Measurements from ENCODE around the gene TMEM139. TPM values are rescaled to one million over a fixed set of nuclear protein-coding genes. Genes with fewer than 3 reads are reported as not detected.

The TMEM139 gene
- total RNA-seq = under 1 TPM; 0.84 to 0.90 TPM
- polyA plus RNA-seq = 0.87 TPM

DNA sequence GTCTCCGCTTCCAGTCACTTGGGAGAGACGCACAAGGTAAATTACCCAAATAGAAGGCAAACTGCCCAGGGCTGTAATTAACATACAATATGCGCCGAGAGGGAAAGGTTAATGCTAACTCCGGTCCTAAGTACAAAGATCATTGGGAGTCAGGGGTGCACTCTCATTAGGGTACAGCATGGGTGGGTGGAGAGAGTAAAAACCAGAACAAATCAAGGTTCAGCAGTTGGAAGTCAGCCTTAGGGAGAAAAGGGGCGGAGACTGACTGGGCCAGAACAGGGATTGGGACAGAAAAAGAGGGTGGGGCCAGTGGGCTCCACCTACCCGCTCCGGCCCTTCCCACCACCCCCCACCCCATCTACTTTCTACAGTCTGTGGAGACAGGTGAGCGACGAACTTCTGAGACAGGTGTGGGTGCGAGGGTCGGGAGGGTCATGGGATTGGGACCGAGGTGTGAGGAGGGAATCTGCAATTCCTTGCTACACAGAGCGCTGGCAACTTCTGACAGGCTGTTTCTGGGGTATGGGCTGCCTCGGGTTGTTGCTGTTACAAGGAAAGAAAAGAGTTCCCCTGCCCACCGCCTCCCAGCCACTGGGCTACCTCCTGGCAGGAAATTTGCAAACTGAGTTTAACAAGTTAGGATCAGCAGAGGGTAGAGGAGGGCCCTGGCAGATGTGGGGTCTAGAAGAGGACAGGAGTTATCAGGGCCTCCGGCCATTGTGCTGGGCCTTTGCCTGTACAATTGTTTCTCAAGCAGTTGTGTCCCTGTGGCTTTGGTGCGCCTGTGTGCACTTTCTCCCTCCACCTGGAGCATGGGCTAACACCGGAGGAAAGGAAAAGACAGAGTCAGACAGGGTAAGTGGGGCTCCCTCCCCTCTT is at the start of gene TMEM139:
TMEM139 (plus strand) TSS at position 368 of the 879 bp plus-strand sequence. CDS start 1,000 bp downstream, outside the sequence.
- DNase-seq = no peak
- H3K9me3 Mint-ChIP-seq = no peaks in the 10 kb centered on the region
- peaks cover 27% of the 10 kb centered on the region for H3K4me1 ChIP-seq (ENCODE audit: insufficient read depth, low read length)
- no peaks in the 10 kb centered on the region for H3K9me3 ChIP-seq (ENCODE audit: low read length)
- H3K27ac Mint-ChIP-seq = peak within 1 kb of the TSS in 6 of 8 donors; percentile 17 to 88 (median 35)
- ChIA-PET POLR2A (no interaction called here), CTCF (interaction anchor here (1.0 to 3.6 kb wide), 4 partner anchors 44 to 95 kb away, joined by 3 to 24 read pairs (median 5); no protein-coding TSS in a partner anchor)
- no peaks in the 10 kb centered on the region for H3K27me3 Mint-ChIP-seq
- H3K36me3 ChIP-seq (ENCODE audit: insufficient read depth, low read length) = no peaks in the 10 kb centered on the region
- no peak within 1 kb of the TSS for H3K27ac ChIP-seq (ENCODE audit: low read depth, low read length)
- H3K36me3 Mint-ChIP-seq = peaks cover 0 to 15% (median 0%) of the 10 kb centered on the region in 3 donors
- no peak within 1 kb of the TSS for H3K4me3 ChIP-seq (ENCODE audit: low read length)
- peaks cover 44 to 59% (median 48%) of the 10 kb centered on the region in 3 donors for H3K4me1 Mint-ChIP-seq
- peak within 1 kb of the TSS in 2 of 7 donors; percentile 49 to 82 for H3K4me3 Mint-ChIP-seq
- H3K27me3 ChIP-seq (ENCODE audit: insufficient read depth, low read length, poor library complexity, severe bottlenecking) = no peaks in the 10 kb centered on the region

DNA sequence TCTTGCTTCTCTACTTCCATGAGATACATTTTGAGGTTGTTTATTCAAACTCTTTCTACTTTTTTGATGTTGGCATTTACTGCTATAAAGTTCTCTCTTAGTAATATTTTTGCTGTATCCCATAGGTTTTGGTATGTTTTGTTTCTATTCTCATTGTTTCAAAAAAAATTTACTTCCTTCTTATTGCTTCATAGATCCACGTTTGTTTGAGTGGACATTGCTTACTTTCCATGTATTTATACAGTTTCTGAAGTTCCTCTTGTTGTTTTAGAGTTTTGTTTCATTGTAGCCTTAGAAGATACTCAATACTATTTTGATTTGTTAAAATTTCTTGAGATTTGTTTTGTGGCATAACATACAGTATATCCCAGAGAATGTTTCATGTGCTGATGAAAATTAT is 49.2 kb upstream of the TMEM139 start:
- Histone ChIP-seq H3K4me1 (ENCODE audit: insufficient read depth, low read length) (no peaks in the 10 kb centered on the region), H3K27ac (ENCODE audit: low read depth, low read length) (no peak overlapping the region), H3K36me3 (ENCODE audit: insufficient read depth, low read length) (no peaks in the 10 kb centered on the region), H3K4me3 (ENCODE audit: low read length) (no peak overlapping the region), H3K27me3 (ENCODE audit: insufficient read depth, low read length, poor library complexity, severe bottlenecking) (no peaks in the 10 kb centered on the region), H3K9me3 (ENCODE audit: low read length) (no peaks in the 10 kb centered on the region)
- H3K4me3 Mint-ChIP-seq = no peak overlapping the region
- H3K4me1 Mint-ChIP-seq = peaks cover 2% of the 10 kb centered on the region in 3 donors
- H3K9me3 Mint-ChIP-seq = peaks cover 15 to 24% (median 23%) of the 10 kb centered on the region in 5 donors
- H3K36me3 Mint-ChIP-seq = peaks cover 2 to 15% (median 3%) of the 10 kb centered on the region in 3 donors
- no peak overlapping the region for H3K27ac Mint-ChIP-seq
- H3K27me3 Mint-ChIP-seq = peaks cover 21 to 40% of the 10 kb centered on the region in 2 donors
- no peak for DNase-seq
- POLR2A ChIA-PET = no interaction called here
- CTCF ChIA-PET = interaction anchor here (1.1 to 2.6 kb wide), 2 partner anchors 54 to 64 kb away, joined by 3 to 9 read pairs; no protein-coding TSS in a partner anchor

GRCh38 chr7:143236408-143236990 is 48.3 kb upstream of the TMEM139 start:
- POLR2A ChIA-PET = no interaction called here
- peaks cover 4% of the 10 kb centered on the region for H3K4me1 ChIP-seq (ENCODE audit: insufficient read depth, low read length)

DNA sequence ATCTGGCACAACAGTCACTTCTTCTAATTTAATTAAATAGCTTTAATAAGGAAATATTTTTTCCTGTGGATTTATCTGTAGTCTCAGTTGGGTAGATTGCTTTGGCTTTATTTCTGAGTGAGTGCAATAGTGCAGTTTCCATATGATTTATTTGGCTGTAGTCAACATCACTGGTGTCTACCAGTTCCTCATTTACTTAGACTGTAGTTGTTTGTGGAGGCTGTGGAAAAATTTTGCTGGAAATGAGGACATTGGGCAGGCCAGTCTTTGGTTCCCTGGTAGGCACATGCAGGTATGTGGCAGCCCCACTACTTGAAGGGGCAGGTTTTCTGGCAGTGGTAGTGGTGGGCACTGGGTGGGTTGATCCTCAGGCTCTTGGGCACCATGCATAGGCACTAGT is 47.4 kb upstream of the TMEM139 start:
- H3K9me3 Mint-ChIP-seq = peaks cover 15 to 24% (median 23%) of the 10 kb centered on the region in 5 donors
- H3K9me3 ChIP-seq (ENCODE audit: low read length) = no peaks in the 10 kb centered on the region
- H3K27ac ChIP-seq (ENCODE audit: low read depth, low read length) = no peak overlapping the region
- H3K27ac Mint-ChIP-seq = peak overlapping the region in 1 of 8 donors; percentile 21
- H3K36me3 Mint-ChIP-seq = peaks cover 2 to 15% (median 3%) of the 10 kb centered on the region in 3 donors
- H3K4me3 ChIP-seq (ENCODE audit: low read length) = no peak overlapping the region
- no peaks in the 10 kb centered on the region for H3K36me3 ChIP-seq (ENCODE audit: insufficient read depth, low read length)
- H3K4me1 Mint-ChIP-seq = peaks cover 8 to 14% (median 9%) of the 10 kb centered on the region in 3 donors
- ChIA-PET POLR2A (no interaction called here), CTCF (interaction anchor here (1.2 to 2.6 kb wide), 2 partner anchors 22 to 62 kb away, joined by 3 to 9 read pairs; no protein-coding TSS in a partner anchor)
- peaks cover 21 to 40% of the 10 kb centered on the region in 2 donors for H3K27me3 Mint-ChIP-seq
- no peaks in the 10 kb centered on the region for H3K27me3 ChIP-seq (ENCODE audit: insufficient read depth, low read length, poor library complexity, severe bottlenecking)
- no peak for DNase-seq
- H3K4me1 ChIP-seq (ENCODE audit: insufficient read depth, low read length) = peaks cover 4% of the 10 kb centered on the region
- no peak overlapping the region for H3K4me3 Mint-ChIP-seq

More at GRCh38 chr7:143236408-143236990, 48.3 kb upstream of the TMEM139 start:
- Mint-ChIP-seq H3K27me3 (peaks cover 21 to 40% of the 10 kb centered on the region in 2 donors), H3K27ac (no peak overlapping the region), H3K4me3 (no peak overlapping the region), H3K36me3 (peaks cover 2 to 15% (median 3%) of the 10 kb centered on the region in 3 donors), H3K9me3 (peaks cover 15 to 24% (median 23%) of the 10 kb centered on the region in 5 donors), H3K4me1 (peaks cover 7 to 10% (median 9%) of the 10 kb centered on the region in 3 donors)
- H3K27me3 ChIP-seq (ENCODE audit: insufficient read depth, low read length, poor library complexity, severe bottlenecking) = no peaks in the 10 kb centered on the region
- CTCF ChIA-PET = interaction anchor here (1.1 to 2.6 kb wide), 3 partner anchors 21 to 63 kb away, joined by 3 to 9 read pairs (median 3); no protein-coding TSS in a partner anchor
- no peaks in the 10 kb centered on the region for H3K9me3 ChIP-seq (ENCODE audit: low read length)
- no peak overlapping the region for H3K27ac ChIP-seq (ENCODE audit: low read depth, low read length)
- H3K36me3 ChIP-seq (ENCODE audit: insufficient read depth, low read length) = no peaks in the 10 kb centered on the region
- no peak for DNase-seq
- H3K4me3 ChIP-seq (ENCODE audit: low read length) = no peak overlapping the region

GRCh38 chr7:143238289-143238980 is 46.3 kb upstream of the TMEM139 start:
- H3K36me3 ChIP-seq (ENCODE audit: insufficient read depth, low read length) = no peaks in the 10 kb centered on the region
- Mint-ChIP-seq H3K4me1 (peaks cover 9 to 18% (median 13%) of the 10 kb centered on the region in 3 donors), H3K36me3 (peaks cover 2 to 15% (median 3%) of the 10 kb centered on the region in 3 donors), H3K27me3 (peaks cover 21 to 34% of the 10 kb centered on the region in 2 donors), H3K9me3 (peaks cover 15 to 24% (median 23%) of the 10 kb centered on the region in 5 donors), H3K4me3 (no peak overlapping the region), H3K27ac (no peak overlapping the region)
- H3K27ac ChIP-seq (ENCODE audit: low read depth, low read length) = no peak overlapping the region
- H3K4me3 ChIP-seq (ENCODE audit: low read length) = no peak overlapping the region
- H3K4me1 ChIP-seq (ENCODE audit: insufficient read depth, low read length) = peaks cover 4% of the 10 kb centered on the region
- POLR2A ChIA-PET = no interaction called here
- H3K9me3 ChIP-seq (ENCODE audit: low read length) = no peaks in the 10 kb centered on the region
- no peak for DNase-seq
- no peaks in the 10 kb centered on the region for H3K27me3 ChIP-seq (ENCODE audit: insufficient read depth, low read length, poor library complexity, severe bottlenecking)
- CTCF ChIA-PET = interaction anchor here (2.6 to 4.2 kb wide), 5 partner anchors 29 to 142 kb away, joined by 9 to 103 read pairs (median 27); partner anchors contain the start of gene ZYX

- peaks cover 2 to 15% (median 3%) of the 10 kb centered on the region in 3 donors for H3K36me3 Mint-ChIP-seq
- DNase-seq = no peak
- POLR2A ChIA-PET = interaction anchor here (0.6 to 2.0 kb wide), 3 partner anchors 60 to 169 kb away, joined by 4 to 9 read pairs (median 7); partner anchors contain the start of gene EPHA1
- no peak overlapping the region for H3K27ac ChIP-seq (ENCODE audit: low read depth, low read length)
- H3K4me3 ChIP-seq (ENCODE audit: low read length) = no peak overlapping the region
- H3K9me3 ChIP-seq (ENCODE audit: low read length) = no peaks in the 10 kb centered on the region
- peaks cover 14% of the 10 kb centered on the region for H3K4me1 ChIP-seq (ENCODE audit: insufficient read depth, low read length)
- H3K27me3 ChIP-seq (ENCODE audit: insufficient read depth, low read length, poor library complexity, severe bottlenecking) = no peaks in the 10 kb centered on the region
- no peaks in the 10 kb centered on the region for H3K36me3 ChIP-seq (ENCODE audit: insufficient read depth, low read length)
- no peak overlapping the region for H3K4me3 Mint-ChIP-seq
- H3K27me3 Mint-ChIP-seq = peaks cover 18 to 27% of the 10 kb centered on the region in 2 donors
- no peak overlapping the region for H3K27ac Mint-ChIP-seq
- CTCF ChIA-PET = interaction anchor here (0.6 to 7.3 kb wide), 42 partner anchors 7 to 233 kb away, joined by 3 to 103 read pairs (median 8); partner anchors contain the start of genes CASP2, EPHA1, FAM131B and GSTK1
- H3K9me3 Mint-ChIP-seq = peaks cover 15 to 24% (median 23%) of the 10 kb centered on the region in 5 donors
- H3K4me1 Mint-ChIP-seq = peaks cover 20 to 32% (median 27%) of the 10 kb centered on the region in 3 donors
Observed at GRCh38 chr7:143239813-143240212, 44.9 kb upstream of the TMEM139 start.
